Tongue (tissue), 2 donors: ENCODE measurements around the gene LYL1. TPM values are rescaled to one million over a fixed set of nuclear protein-coding genes. Genes with fewer than 3 reads are reported as not detected.

Experiments used
- DNase-seq: peaks from one replicate; pipeline ENCODE4 v3.0.0-alpha.2; 2015
- total RNA-seq: library from RNA; depleted of rRNA; stranded (reverse); fragments of >200 nt; gene quantifications from one replicate; pipeline ENCODE4 v1.2.3, GENCODE V29; 2014

LYL1 gene
- total RNA-seq, 1 donor from 2014 or later, result 4.2 TPM

DNA sequence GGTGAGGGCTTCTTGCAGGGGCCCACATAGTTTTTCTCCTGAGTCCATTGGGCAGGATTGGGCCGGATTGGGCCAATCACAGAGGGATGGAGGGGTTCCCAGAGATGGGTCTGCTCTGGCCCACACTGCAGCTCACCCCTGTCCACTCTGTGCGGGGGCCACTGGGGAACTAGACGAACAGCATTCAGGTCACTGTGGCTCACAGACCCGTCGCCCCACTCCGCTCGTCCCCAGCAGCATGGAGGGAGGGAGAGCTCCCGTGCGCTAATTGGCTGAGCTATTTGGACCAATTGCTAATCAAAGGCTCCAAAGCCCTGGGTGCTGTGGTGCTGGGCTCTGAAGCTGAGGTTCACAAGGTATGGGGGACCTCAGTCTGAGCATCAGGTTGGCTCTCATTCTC lies 26.7 kb upstream of the LYL1 start:
- no peak for DNase-seq

- DNase-seq, result no peak
These were observed 25.9 kb upstream of the LYL1 start for GRCh38 chr19:13128583-13128982.

DNA sequence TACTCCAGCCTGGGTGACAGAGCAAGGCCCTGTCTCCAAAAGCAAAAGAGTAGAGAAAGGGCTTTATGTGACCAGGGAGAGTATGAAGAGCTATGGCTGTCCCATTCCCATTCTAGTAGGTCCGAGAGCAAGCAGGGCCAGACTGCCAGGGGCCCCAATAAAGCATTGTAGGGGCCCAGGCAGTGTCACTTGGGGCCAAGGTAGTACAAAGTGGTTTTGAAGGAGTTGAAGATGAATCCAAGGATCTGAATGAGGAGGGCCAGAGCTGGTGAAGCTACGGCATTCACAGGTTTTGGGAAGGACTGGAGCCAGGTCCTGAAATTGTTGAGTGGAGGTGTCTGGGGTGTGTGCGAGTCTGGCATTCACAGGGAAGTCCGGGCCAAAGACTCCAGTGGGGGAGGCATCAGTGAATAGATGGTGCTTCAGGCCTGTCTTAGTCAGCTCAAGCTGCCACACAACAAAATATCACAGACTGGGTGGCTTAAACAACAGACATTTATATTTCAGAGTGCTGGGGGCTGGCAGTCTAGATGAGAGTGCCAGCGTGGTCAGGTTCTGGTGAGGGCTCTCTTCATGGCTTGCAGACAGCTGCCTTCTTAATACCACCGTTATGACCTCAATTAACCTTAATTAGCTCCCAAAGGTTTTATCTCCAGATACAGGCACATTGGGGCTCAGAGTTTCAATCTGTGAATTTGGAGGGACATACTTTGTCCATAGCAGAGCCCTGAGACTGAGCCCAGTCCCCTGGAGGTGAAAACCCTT lies 25.3 kb upstream of the LYL1 start:
- DNase-seq, result no peak

GRCh38 chr19:13127051-13127450 lies 24.4 kb upstream of the LYL1 start:
- no peak for DNase-seq

DNA sequence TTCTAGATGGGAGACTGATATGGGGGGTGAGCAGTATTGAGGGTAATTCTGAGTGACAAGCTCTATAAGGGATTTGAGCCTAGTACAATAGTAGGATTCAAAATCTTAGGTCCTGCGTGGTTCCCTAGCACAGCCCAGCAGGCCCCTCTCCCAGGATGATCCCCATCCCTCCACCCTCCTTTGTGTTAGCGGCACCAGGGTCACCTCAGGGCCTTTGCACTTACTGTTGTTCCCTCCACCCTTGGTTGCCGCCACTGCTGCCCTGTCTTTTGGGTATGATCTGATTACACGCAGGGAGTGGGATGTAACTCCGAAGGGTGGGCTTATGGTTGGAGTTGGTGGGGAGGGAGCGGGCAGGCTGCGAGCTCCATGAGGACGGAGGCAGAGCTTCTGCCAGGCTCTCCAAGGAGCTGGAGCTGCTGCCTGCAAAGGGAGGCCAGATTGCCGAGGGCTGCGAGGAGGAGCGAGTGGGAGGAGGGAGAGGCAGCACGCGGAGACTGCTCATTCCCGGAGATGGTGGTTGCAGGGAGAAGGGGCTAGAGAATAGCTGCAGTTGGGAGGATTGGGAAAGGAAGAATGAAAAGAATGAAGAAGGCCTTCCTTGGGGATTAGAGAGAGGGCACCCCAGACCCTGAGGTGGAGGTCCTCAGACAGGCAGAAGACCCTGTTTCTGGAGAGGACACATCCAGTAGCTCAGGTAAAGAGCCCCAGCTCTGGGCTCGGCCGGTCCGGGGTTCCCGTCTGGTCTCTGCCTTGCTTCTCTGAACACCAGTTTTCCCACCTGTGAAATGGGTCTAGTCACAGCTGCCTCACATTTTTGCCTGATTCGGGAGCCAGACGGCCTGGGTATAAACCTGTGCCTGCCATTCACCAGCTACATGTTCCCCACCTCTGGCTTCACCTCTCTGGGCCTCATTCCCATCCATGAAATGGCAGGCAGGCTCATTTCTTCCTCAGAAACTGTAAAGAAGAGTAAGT lies 20.6 kb upstream of the LYL1 start:
- DNase-seq, result no peak

DNA sequence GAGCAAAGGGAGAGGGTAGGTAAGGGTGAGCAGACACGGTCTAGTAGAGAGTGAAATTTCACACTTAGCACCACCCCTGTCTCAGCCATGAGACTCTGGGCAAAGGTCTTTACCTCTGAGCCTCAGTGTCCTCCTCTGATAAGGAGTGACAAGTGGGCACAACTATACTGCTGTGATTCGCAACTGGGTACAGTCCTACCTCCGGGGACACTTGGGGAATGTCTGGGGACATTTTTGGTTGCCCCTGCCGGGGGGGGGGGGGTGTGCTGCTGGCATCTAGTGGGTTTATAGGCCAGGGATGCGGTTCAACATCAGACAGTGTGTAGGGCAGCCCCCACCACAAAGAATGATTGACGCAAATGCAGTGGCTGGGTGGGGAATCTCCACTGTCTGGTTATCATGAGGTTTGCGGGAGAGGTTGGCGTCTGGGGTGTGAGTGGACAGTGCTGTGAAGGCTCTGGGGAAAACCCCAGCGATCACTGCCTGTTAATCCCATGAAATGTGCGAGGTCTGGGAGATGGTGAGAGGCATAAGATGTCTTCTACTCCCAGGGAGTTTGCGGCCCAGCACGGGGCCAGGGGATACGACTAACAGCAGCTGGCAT lies 19.7 kb upstream of the LYL1 start:
- DNase-seq, result no peak

DNA sequence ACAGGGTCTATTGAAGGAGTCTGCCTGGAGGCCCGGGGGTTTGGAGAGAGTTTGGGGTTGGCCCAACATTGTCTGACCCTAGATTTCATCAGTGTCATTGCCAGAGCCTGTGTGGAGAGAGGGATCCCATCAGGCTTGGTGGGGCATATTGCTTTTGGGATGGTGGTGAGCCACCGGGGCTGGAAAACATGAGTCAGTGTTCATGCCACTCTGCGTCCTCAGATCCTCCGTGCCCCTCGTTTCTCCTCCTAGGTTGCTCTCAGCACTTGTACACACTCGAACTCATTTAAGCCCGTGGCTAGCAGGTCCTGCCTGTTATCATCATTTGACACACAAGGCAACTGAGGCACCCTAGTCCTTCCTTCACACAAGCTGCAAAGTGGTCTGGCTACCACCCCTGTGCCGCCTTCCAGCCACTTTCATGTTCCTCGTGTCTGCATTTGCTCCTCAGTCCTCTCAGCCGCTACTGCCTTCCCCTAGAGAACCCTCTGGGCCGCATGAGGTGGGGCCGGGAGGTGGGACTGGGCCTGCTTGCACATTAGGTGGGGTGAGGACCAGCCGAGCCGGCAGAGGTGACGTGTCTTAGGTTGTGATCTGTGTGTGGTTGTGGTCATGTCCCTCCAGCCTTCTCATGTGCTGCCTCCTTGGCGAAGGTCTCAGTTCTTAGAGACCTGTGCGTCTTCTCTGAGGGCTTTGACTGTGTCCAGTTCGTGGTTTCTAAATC lies 19.1 kb upstream of the LYL1 start:
- DNase-seq, result no peak

DNA sequence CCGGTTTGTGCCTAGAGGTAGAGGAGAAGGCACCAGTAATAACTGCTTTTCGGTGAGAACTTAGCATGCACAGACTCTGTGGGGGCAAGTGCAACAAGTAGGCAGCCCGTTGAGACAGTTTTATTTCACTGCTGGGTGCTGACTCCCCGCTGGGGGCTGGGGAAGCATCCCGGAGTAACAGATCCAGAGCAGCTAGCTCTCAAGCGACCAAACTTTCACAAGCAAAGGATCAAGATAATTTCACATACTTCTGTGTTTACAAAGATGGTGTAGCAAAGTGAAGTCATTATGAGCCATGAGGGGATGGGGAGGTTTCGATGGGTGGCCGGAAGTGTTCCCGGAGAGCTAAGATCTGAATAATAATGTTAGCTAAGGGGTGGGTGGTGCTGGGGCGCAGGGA lies 18.2 kb upstream of the LYL1 start:
- DNase-seq, result no peak

GRCh38 chr19:13120031-13120430 lies 17.4 kb upstream of the LYL1 start:
- no peak for DNase-seq

DNA sequence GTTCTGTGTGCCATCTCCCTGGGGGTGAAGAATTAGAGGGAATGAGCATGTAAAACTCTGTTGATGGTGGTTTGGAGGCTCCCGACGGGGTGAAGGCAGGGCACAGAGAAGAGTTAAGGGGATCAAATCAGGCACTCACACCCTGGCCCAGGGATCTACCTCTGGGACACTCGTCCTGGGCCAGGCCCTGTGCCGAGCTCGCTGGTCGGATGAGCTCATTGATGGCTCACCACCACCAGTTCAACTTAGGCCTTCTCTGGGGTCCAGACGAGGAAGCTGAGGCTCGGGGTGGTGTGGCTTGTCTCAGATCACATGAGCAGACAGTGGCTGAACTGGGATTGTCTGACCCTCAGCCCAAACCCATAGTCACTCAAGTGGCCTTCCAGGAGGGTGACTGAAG lies 17.0 kb upstream of the LYL1 start:
- no peak for DNase-seq

GRCh38 chr19:13118424-13119193 lies 16.0 kb upstream of the LYL1 start:
- peak; percentile 28 for DNase-seq

- peak; percentile 95 for DNase-seq
These were observed 15.2 kb upstream of the LYL1 start, which contains the start of gene NACC1 for GRCh38 chr19:13117772-13118423. TSS of gene NACC1 (plus strand) at chr19:13118264. CDS start at chr19:13135208, 16,944 bp downstream.

DNA sequence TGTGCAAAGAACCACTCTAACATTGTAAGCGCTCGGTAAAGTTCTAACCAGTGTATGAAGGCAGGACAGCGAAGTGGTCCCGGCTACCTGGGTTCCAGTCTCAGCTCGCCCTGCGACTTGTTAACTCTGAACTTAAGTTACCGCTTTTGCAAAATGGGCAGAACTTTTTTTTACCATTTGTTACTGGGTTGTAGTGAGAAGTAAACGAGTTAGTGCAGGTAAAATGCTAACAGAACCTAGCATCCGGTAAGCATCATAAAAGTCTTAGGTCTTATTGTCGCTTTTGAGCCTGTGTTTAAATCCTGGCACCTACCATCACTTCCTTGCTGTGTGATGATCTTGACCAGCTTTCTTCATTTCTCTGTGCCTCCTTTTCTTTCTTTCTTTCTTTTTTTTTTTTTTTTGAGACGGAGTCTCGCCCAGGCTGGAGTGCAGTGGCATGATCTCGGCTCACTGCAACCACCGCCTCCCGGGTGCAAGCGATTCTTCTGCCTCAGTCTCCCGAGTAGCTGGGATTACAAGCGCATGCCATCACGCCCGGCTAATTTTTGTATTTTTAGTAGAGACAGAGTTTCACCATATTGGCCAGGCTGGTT lies 14.6 kb upstream of the LYL1 start:
- DNase-seq, result no peak

GRCh38 chr19:13116282-13117175 lies 13.9 kb upstream of the LYL1 start, which contains the start of gene TRMT1:
TSS of gene TRMT1 (minus strand) at chr19:13116740. CDS start at chr19:13116399, 341 bp downstream.
- peak; percentile 96 for DNase-seq

GRCh38 chr19:13115936-13116281 lies 13.3 kb upstream of the LYL1 start:
- DNase-seq, result no peak

DNA sequence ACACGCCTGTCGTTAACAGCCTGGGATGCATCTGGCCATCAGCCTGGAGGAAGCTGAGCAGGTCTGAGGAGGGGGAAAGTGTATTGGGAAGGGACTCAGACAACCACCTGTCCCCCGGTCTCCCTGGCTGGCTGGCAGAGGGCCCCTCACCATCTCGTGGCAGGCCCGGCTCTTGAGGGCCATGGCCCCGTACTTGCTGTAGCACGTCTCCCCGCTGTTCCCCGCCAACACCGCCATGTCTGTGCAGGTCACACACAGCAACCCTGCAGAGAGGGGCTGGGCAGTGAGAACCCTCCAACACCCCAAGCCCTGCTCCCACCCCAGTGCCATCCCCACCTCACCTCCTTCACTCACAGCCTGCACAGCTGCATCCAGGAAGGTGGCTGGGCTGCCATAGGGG lies 9.9 kb upstream of the LYL1 start:
- DNase-seq, result no peak

DNA sequence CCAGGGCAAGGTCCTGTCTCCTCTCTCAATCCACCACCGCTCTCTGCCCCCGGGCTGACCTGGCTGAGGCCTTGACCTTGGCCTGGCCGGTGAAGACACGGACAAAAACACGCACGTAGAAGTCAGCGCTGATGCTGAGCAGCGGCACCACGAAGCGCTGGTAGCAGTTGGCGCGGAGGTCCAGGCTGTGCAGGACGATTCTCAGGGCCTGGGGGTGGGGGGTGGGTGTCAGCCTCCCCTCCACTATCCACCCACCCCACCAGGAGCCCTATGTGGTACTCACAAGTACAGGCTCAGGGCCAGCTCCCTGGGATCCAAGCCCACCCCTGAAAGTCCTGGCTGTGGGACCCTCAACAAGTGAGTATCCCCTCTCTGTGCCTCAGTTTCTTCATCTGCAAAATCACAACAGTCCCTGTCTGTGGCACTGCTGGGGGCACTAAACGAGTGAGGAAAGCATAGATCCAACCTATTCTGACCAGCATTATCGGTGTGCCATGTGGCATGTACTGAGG lies 7.5 kb upstream of the LYL1 start:
- DNase-seq, result no peak

- no peak for DNase-seq
These were observed 6.9 kb upstream of the LYL1 start for GRCh38 chr19:13109361-13110098.
